Upper lobe of left lung (tissue), 4 donors: ENCODE measurements around the gene C16orf95.

Experiments used
- POLR2AphosphoS5 ChIP-seq, 2 donors: sonication (generic); formaldehyde crosslinking; IDR thresholded peaks; one replicate each; pipeline ENCODE4 v1.5.1; 2017; ENCODE audit warnings: antibody characterized with exemption in 2 of 2
- TF ChIP-seq, protein P1 (sequence below), 6 experiments: fragments of 450-650 bp in 4 of 6; fragments of 200-600 bp in 2 of 6; sonication (generic) in 2 of 6; IDR thresholded peaks; one replicate each; pipeline ENCODE4 v1.5.1; 2016 to 2019; ENCODE audit warnings: antibody characterized with exemption in 6 of 6

DNA sequence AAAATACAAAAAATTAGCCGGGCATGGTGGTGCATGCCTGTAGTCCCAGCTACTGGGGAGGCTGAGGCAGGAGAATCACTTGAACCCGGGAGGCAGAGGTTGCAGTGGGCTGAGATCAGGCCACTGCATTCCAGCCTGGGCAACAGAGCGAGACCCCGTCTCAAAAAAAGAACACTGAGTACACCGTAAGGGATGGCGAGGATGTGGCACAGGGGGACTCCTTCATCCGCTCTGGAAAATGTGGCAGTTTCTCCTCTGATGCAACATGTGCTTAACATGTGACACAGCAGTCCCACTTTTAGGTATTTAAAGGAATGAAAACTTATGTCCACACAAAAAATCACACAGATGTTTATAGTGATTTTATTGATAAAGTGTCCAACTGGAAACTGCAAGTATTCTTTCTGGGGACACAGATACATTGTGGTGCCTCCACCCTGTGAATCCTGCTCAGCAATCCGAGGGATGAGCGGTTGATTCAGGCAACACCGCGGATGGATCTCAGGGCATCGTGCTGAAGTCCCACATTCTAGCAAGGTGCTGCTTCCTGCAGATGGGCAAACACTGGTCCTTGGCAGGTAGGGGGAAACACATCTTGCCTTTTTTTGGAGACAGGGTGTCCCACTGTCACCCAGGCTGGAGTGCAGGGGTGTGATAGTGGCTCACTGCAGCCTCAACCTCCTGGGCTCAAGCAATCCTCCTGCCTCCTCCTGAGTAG lies 3.5 kb upstream of the C16orf95 start:
- TF ChIP-seq, protein P1, sequence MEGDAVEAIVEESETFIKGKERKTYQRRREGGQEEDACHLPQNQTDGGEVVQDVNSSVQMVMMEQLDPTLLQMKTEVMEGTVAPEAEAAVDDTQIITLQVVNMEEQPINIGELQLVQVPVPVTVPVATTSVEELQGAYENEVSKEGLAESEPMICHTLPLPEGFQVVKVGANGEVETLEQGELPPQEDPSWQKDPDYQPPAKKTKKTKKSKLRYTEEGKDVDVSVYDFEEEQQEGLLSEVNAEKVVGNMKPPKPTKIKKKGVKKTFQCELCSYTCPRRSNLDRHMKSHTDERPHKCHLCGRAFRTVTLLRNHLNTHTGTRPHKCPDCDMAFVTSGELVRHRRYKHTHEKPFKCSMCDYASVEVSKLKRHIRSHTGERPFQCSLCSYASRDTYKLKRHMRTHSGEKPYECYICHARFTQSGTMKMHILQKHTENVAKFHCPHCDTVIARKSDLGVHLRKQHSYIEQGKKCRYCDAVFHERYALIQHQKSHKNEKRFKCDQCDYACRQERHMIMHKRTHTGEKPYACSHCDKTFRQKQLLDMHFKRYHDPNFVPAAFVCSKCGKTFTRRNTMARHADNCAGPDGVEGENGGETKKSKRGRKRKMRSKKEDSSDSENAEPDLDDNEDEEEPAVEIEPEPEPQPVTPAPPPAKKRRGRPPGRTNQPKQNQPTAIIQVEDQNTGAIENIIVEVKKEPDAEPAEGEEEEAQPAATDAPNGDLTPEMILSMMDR (IDR thresholded peaks at IDR 0.05): no peak
- no peak for TF ChIP-seq POLR2AphosphoS5 (IDR thresholded peaks at IDR 0.05)
